ENCODE measurements around the gene CDON. TPM values are rescaled to one million over a fixed set of nuclear protein-coding genes. Genes with fewer than 3 reads are reported as not detected.

CDON gene
- total RNA-seq, 1 experiment from 2014 or later: 34.1 TPM

GRCh38 chr11:126011754-126012153, 50.9 kb downstream of the CDON start:
- Mint-ChIP-seq H3K9me3 (no peaks in the 10 kb centered on the region), H3K4me1 (no peaks in the 10 kb centered on the region), H3K27ac (no peak overlapping the region), H3K4me3 (no peak overlapping the region), H3K36me3 (peaks cover 9% of the 10 kb centered on the region), H3K27me3 (ENCODE audit: low read depth) (no peaks in the 10 kb centered on the region)
- TF ChIP-seq HMGA2 (CRISPR knock-in tag; IDR thresholded peaks at IDR 0.05) (no peak), GTF2I (CRISPR knock-in tag; conservative IDR thresholded peaks at IDR 0.05) (no peak), RELA (CRISPR knock-in tag; IDR thresholded peaks at IDR 0.05; ENCODE audit: borderline replicate concordance) (no peak), GABPB1 (CRISPR knock-in tag; IDR thresholded peaks at IDR 0.05) (no peak), ZNF423 (CRISPR knock-in tag; IDR thresholded peaks at IDR 0.05) (no peak)
- CTCF ChIA-PET: no interaction called here
- DNase-seq (ENCODE audit: low spot score) (no peak), ATAC-seq (no peak)
- POLR2A ChIA-PET: no interaction called here

GRCh38 chr11:126011265-126011664, 51.4 kb downstream of the CDON start:
- Mint-ChIP-seq H3K4me1 (no peaks in the 10 kb centered on the region), H3K27ac (peak overlapping the region; percentile 59), H3K9me3 (no peaks in the 10 kb centered on the region), H3K36me3 (peaks cover 7% of the 10 kb centered on the region; the same call in 1 of the 2 replicates), H3K4me3 (no peak overlapping the region), H3K27me3 (ENCODE audit: low read depth) (no peaks in the 10 kb centered on the region)
- ATAC-seq: no peak
- DNase-seq (ENCODE audit: low spot score): no peak
- ChIA-PET CTCF (interaction anchor here (1.0 kb wide), 1 partner anchor 69 kb away, joined by 5 read pairs; no protein-coding TSS in a partner anchor), POLR2A (no interaction called here)
- TF ChIP-seq ZNF232 (CRISPR knock-in tag; IDR thresholded peaks at IDR 0.05) (no peak), NR1H2 (CRISPR knock-in tag; IDR thresholded peaks at IDR 0.05) (no peak), MAX (CRISPR knock-in tag; IDR thresholded peaks at IDR 0.05) (no peak), JAZF1 (CRISPR knock-in tag; IDR thresholded peaks at IDR 0.05) (no peak), ELF4 (CRISPR knock-in tag; IDR thresholded peaks at IDR 0.05; ENCODE audit: low read depth) (no peak), NFYB (CRISPR knock-in tag; conservative IDR thresholded peaks at IDR 0.05; ENCODE audit: low read depth) (no peak), IRF1 (CRISPR knock-in tag; IDR thresholded peaks at IDR 0.05) (no peak), TP53 (CRISPR knock-in tag; IDR thresholded peaks at IDR 0.05) (no peak), HMGA2 (CRISPR knock-in tag; IDR thresholded peaks at IDR 0.05) (no peak), STAT6 (CRISPR knock-in tag; conservative IDR thresholded peaks at IDR 0.05; ENCODE audit: low read depth) (no peak)
- TF ChIP-seq, protein P1, sequence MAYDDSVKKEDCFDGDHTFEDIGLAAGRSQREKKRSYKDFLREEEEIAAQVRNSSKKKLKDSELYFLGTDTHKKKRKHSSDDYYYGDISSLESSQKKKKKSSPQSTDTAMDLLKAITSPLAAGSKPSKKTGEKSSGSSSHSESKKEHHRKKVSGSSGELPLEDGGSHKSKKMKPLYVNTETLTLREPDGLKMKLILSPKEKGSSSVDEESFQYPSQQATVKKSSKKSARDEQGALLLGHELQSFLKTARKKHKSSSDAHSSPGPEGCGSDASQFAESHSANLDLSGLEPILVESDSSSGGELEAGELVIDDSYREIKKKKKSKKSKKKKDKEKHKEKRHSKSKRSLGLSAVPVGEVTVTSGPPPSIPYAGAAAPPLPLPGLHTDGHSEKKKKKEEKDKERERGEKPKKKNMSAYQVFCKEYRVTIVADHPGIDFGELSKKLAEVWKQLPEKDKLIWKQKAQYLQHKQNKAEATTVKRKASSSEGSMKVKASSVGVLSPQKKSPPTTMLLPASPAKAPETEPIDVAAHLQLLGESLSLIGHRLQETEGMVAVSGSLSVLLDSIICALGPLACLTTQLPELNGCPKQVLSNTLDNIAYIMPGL (CRISPR knock-in tag; IDR thresholded peaks at IDR 0.05): no peak
- TF ChIP-seq, protein P2, sequence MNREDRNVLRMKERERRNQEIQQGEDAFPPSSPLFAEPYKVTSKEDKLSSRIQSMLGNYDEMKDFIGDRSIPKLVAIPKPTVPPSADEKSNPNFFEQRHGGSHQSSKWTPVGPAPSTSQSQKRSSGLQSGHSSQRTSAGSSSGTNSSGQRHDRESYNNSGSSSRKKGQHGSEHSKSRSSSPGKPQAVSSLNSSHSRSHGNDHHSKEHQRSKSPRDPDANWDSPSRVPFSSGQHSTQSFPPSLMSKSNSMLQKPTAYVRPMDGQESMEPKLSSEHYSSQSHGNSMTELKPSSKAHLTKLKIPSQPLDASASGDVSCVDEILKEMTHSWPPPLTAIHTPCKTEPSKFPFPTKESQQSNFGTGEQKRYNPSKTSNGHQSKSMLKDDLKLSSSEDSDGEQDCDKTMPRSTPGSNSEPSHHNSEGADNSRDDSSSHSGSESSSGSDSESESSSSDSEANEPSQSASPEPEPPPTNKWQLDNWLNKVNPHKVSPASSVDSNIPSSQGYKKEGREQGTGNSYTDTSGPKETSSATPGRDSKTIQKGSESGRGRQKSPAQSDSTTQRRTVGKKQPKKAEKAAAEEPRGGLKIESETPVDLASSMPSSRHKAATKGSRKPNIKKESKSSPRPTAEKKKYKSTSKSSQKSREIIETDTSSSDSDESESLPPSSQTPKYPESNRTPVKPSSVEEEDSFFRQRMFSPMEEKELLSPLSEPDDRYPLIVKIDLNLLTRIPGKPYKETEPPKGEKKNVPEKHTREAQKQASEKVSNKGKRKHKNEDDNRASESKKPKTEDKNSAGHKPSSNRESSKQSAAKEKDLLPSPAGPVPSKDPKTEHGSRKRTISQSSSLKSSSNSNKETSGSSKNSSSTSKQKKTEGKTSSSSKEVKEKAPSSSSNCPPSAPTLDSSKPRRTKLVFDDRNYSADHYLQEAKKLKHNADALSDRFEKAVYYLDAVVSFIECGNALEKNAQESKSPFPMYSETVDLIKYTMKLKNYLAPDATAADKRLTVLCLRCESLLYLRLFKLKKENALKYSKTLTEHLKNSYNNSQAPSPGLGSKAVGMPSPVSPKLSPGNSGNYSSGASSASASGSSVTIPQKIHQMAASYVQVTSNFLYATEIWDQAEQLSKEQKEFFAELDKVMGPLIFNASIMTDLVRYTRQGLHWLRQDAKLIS (CRISPR knock-in tag; IDR thresholded peaks at IDR 0.05; ENCODE audit: borderline replicate concordance): no peak
- TF ChIP-seq, protein P3, sequence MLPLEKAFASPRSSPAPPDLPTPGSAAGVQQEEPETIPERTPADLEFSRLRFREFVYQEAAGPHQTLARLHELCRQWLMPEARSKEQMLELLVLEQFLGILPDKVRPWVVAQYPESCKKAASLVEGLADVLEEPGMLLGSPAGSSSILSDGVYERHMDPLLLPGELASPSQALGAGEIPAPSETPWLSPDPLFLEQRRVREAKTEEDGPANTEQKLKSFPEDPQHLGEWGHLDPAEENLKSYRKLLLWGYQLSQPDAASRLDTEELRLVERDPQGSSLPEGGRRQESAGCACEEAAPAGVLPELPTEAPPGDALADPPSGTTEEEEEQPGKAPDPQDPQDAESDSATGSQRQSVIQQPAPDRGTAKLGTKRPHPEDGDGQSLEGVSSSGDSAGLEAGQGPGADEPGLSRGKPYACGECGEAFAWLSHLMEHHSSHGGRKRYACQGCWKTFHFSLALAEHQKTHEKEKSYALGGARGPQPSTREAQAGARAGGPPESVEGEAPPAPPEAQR (CRISPR knock-in tag; IDR thresholded peaks at IDR 0.05): no peak
